Kidney (tissue), 14 donors: ENCODE results near the gene NR2E1. TPM values are rescaled to one million over a fixed set of nuclear protein-coding genes. Genes with fewer than 3 reads are reported as not detected.

ENCODE experiments used
- DNase-seq, 5 donors: peaks; one replicate each; pipeline ENCODE4 v3.0.0-alpha.2; 2013 to 2020
- FAIRE-seq: peaks from 2 replicates; lab custom pipeline; 2012; peaks lifted over from hg19 to GRCh38; lab: Jason Lieb, UNC
- H3K27ac ChIP-seq, 2 donors: one replicate each; pipeline ENCODE4 v1.7.0; 2013; ENCODE audit warnings: low read depth in 2 of 2, low read length in 2 of 2, inconsistent platforms in 1 of 2
- H3K27me3 ChIP-seq: one replicate; pipeline ENCODE4 v1.7.1; 2013; ENCODE audit warnings: low read length, inconsistent platforms; ENCODE audit not compliant: control insufficient read depth, insufficient read depth
- H3K36me3 ChIP-seq, 3 donors: one replicate each; pipeline versions ENCODE4 v1.7.0 to v1.7.1; 2013; ENCODE audit warnings: low read length in 3 of 3, control low read depth in 1 of 3, inconsistent platforms in 1 of 3; ENCODE audit not compliant: insufficient read depth in 3 of 3, control insufficient read depth in 2 of 3
- H3K4me1 ChIP-seq, 3 donors: one replicate each; pipeline versions ENCODE4 v1.7.0 to v1.7.1; 2013; ENCODE audit warnings: low read length in 3 of 3, inconsistent platforms in 1 of 3, low read depth in 1 of 3; ENCODE audit not compliant: control insufficient read depth in 2 of 3, insufficient read depth in 2 of 3
- H3K4me3 ChIP-seq, 3 donors: one replicate each; pipeline versions ENCODE4 v1.7.0 to v1.8.1; 2013; ENCODE audit warnings: low read length in 3 of 3, control low read depth in 1 of 3, inconsistent platforms in 1 of 3
- H3K9ac ChIP-seq, 3 donors: one replicate each; pipeline versions ENCODE4 v1.7.0 to v1.7.1; 2013; ENCODE audit warnings: low read length in 3 of 3, control low read depth in 1 of 3, inconsistent platforms in 1 of 3
- H3K9me3 ChIP-seq, 3 donors: one replicate each; pipeline versions ENCODE4 v1.7.0 to v1.7.1; 2013; ENCODE audit warnings: low read length in 3 of 3, control low read depth in 1 of 3, inconsistent platforms in 1 of 3; ENCODE audit not compliant: control insufficient read depth in 2 of 3, insufficient read depth in 1 of 3
- CTCF ChIP-seq: IDR thresholded peaks from 3 replicates; pipeline ENCODE4 v1.5.1; 2012; ENCODE audit warnings: mild to moderate bottlenecking, moderate library complexity, borderline replicate concordance; ENCODE audit not compliant: insufficient read depth; ENCODE audit errors: extremely low read depth
- intact Hi-C: fragments of 100-400 bp; cut with DNase I; formaldehyde crosslinking; loops from one replicate; pipeline ENCODE4 v1.11.1; 2022
- polyA plus RNA-seq: library from polyadenylated mRNA; stranded (reverse); fragments of 350-450 nt; fragmentation: Illumina TruSeq; extraction: RNeasy Lipid Tissue Mini Kit (QIAGEN cat#74804); gene quantifications from one replicate; pipeline ENCODE4 v1.2.3, GENCODE V29; 2014; ENCODE audit warnings: low read depth, low replicate concordance; ENCODE audit not compliant: insufficient read depth
- total RNA-seq: library from RNA; stranded (reverse); fragmentation: NEBNext Ultra II Directional; extraction: Animal tissue kit (Norgen Biotek cat#: 25700); gene quantifications from one replicate; pipeline ENCODE4 v1.2.1, GENCODE V29; 2021
- donor health status: control.
- donor health status: control.
- donor health status: control.
- donor health status: control.
- donor health status: control.
- donor health status: DM: yes; HTN: yes; CAD: no.
- donor health status: Normal renal cell carcinoma (clear cell type).

NR2E1 gene
- total and polyA plus RNA-seq, 2 donors from 2014 or later = not detected

GRCh38 chr6:108174371-108175175 lies 8.8 kb downstream of the NR2E1 start:
- H3K4me1 ChIP-seq = peaks cover 0 to 8% (median 0%) of the 10 kb centered on the region in 3 donors
- intact Hi-C loops = no loop called here
- peak in 4 of 5 donors; percentile 58 to 89 (median 84) for DNase-seq
- H3K4me3 ChIP-seq = no peak overlapping the region
- H3K9ac ChIP-seq = no peak overlapping the region
- peaks cover 83% of the 10 kb centered on the region for H3K27me3 ChIP-seq
- H3K27ac ChIP-seq = no peak overlapping the region
- no peaks in the 10 kb centered on the region for H3K9me3 ChIP-seq
- no peak for FAIRE-seq
- no peaks in the 10 kb centered on the region for H3K36me3 ChIP-seq
- TF ChIP-seq CTCF = no peak

GRCh38 chr6:108175176-108175591 lies 9.4 kb downstream of the NR2E1 start:
- Histone ChIP-seq H3K4me1 (peaks cover 0 to 8% (median 0%) of the 10 kb centered on the region in 3 donors), H3K4me3 (peak overlapping the region in 1 of 3 donors; percentile 41), H3K9ac (no peak overlapping the region), H3K9me3 (no peaks in the 10 kb centered on the region), H3K27me3 (peaks cover 84% of the 10 kb centered on the region), H3K36me3 (no peaks in the 10 kb centered on the region), H3K27ac (no peak overlapping the region)
- FAIRE-seq (no peak), DNase-seq (no peak)
- intact Hi-C loops = no loop called here
- TF ChIP-seq CTCF = no peak

DNA sequence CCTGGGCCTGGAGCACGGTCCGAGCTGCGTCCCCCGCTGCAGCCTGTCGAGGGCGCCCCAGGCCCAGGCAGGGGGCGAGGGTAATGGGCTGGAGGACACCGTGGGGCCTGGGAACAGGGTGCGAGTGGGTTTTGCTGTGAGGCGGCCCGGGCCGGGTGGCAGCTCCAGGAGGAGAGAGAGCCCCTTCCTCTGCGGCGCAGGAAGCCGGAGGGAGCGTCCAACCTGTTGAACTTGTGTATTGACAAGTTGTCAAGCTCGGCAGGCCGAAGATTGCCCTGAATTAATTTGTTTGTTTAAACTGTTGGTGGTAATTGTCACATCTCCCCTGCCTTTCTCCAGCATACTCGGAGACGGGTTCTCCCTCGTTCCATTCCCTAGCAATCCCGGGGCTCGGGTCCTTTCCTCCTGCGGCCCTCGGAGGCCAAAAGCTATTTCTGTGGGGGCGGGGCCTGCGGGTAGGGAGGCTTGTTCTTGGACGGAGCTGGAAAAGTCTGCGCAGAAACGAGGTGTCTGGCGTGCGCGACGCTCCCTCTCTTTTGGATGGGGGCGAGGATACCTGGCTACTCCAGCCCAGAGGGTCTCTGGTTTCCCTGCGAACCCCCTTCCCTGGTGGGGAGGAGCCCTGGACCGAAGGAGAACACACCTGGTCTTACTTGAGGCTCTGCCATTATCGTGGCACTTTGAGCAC lies 9.9 kb downstream of the NR2E1 start:
- Histone ChIP-seq H3K27ac (no peak overlapping the region), H3K9ac (no peak overlapping the region), H3K4me3 (peak overlapping the region in 1 of 3 donors; percentile 41), H3K4me1 (peaks cover 0 to 8% (median 0%) of the 10 kb centered on the region in 3 donors), H3K9me3 (no peaks in the 10 kb centered on the region), H3K36me3 (no peaks in the 10 kb centered on the region), H3K27me3 (peaks cover 85% of the 10 kb centered on the region)
- FAIRE-seq = no peak
- DNase-seq = no peak
- intact Hi-C loops = no loop called here
- TF ChIP-seq CTCF = peak; percentile 26
